Effector CD8-positive, alpha-beta T cell (primary cell): Measurements from ENCODE around the gene SORL1.
A peak's percentile ranks its signal among the peaks of the same experiment; 100 is the strongest.
"Not testable (repeated sequence)": the region's sequence is repeated elsewhere in the genome, so short reads cannot be mapped to it uniquely, and the experiment has no call there.

Source experiments
- DNase-seq: peaks from one replicate; lab custom pipeline; 2025; lab: John Stamatoyannopoulos, UW

Gene SORL1

GRCh38 chr11:121478226-121478894, 26.2 kb downstream of the SORL1 start:
- no peak for DNase-seq

GRCh38 chr11:121478895-121479697, 27.0 kb downstream of the SORL1 start:
- no peak for DNase-seq

GRCh38 chr11:121479698-121480238, 27.7 kb downstream of the SORL1 start:
- no peak for DNase-seq

DNA sequence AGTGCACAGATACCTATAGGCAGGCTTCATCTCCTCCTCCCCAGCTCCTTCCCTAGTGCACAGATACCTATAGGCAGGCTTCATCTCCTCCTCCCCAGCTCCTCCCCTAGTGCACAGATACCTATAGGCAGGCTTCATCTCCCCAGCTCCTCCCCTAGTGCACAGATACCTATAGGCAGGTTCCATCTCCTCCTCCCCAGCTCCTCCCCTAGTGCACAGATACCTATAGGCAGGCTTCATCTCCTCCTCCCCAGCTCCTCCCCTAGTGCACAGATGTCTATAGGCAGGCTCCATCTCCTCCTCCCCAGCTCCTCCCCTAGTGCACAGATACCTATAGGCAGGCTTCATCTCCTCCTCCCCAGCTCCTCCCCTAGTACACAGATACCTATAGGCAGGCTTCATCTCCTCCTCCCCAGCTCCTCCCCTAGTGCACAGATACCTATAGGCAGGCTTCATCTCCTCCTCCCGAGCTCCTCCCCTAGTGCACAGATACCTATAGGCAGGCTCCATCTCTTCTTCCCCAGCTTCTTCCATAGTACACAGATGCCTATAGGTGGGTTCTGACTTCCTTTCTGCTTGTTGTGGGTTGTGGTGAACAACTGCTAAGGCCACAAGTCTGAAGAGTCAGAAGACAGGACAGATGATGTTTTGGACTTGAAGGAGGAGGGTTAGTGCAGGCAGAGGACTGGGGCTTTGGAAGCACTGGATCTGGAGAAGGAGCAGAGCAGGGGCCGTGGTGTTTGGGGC, 29.5 kb downstream of the SORL1 start:
- peak; percentile 22 for DNase-seq

GRCh38 chr11:121482231-121483129, 30.4 kb downstream of the SORL1 start:
- DNase-seq = peak; percentile 22

- no peak for DNase-seq
These were observed 31.8 kb downstream of the SORL1 start for GRCh38 chr11:121483805-121484480.

DNA sequence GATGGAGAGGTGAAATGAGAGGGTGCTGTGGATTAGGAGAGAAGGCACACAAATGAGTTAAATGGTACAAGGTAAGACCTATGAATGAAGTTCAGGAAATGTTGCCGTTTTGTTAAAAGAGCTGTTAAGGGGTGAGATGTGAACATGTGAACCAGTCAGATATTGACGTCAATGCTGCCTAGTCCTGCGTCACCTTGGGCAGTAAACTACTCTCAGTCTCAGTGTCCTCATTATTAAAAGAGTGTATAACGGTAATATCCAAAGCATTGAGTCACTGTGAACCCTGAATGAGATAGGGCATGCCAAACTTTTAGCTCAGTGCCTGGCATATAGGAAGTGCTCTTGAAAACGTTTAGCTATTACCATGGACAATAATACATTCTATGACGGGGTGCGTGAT, 33.1 kb downstream of the SORL1 start:
- DNase-seq = no peak

GRCh38 chr11:121486054-121486453, 33.9 kb downstream of the SORL1 start:
- DNase-seq = no peak

GRCh38 chr11:121487191-121487590, 35.1 kb downstream of the SORL1 start:
- no peak for DNase-seq

DNA sequence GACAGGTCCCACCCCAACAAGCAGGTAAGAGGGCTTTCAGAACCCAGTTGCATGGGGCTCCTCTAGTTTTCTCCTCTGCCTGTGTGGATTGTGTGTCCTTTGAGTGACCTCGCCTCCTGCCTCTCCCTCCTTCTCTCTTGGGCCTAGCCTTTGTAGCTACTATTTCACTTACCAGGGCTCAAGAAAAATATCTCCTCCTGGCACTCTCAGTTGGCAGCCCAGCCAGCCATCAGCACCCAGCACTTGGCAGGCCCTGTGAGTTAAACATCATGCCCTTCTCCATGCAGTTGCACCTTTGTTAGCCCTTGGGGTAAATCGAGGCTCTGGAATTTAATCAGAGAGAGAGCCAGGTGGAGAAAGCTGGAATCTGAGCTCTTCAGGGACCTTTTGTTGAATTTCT, 36.1 kb downstream of the SORL1 start:
- DNase-seq = no peak

DNA sequence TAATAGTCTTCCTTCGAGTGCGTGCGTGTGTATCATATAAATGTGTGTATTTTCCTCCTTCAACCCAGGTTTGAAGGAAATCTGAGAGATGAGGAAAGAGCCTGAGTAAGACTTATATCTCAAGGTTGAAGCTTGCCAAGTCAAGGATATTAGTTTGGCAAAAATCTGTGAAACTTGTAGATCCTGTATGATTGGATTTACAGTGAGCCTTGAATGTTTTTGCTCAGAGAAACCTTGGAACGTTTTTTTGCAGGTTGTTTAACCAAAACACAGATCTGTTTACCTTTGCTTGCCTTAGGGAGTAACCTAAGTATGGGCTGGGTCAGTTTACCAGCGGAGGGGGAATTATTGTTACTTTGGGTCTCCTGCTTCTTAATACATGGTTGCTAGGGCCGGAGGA, 36.5 kb downstream of the SORL1 start:
- no peak for DNase-seq

- DNase-seq = no peak
These were observed 37.7 kb downstream of the SORL1 start for GRCh38 chr11:121489823-121490222.

- DNase-seq = no peak
These were observed 42.4 kb downstream of the SORL1 start for GRCh38 chr11:121494355-121495099.

GRCh38 chr11:121497176-121497998, 45.3 kb downstream of the SORL1 start:
- DNase-seq = no peak

DNA sequence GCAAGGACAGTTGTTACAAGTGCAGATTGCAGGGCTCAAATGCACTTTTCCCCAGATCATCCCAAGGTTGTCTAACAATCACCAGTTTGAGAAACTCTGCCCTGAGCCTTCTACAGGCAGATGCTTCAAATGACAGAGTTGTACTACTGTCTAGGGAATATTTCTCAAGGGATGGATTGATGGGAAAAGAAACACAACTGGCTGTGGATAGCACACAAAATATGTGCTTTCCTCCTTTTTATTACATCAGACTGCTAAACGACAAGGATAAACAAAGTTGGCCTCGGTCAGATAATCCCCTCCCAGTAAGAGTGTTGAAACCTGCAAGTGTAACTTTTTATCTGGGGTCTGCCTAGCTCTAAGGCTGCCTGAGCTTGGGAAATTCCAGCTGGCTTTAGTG, 47.3 kb downstream of the SORL1 start:
- no peak for DNase-seq

GRCh38 chr11:121500275-121500674, 48.2 kb downstream of the SORL1 start:
- DNase-seq = no peak

GRCh38 chr11:121500717-121501116, 48.6 kb downstream of the SORL1 start:
- no peak for DNase-seq

GRCh38 chr11:121503051-121503450, 50.9 kb downstream of the SORL1 start:
- no peak for DNase-seq

DNA sequence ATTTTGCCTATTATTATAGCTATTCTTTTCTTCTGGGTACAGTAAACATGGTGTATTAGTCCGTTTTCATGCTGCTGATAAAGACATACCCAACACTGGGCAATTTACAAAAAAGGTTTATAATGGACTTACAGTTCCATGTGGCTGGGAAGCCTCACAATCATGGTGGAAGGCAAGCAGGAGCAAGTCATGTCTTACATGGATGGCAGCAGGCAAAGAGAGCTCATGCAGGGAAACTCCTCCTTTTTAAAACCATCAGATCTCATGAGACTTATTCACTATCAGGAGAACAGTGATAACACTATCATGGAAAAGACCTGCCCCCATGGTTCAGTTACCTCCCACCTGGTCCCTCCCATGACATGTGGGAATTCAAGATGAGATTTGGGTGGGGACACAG, 54.1 kb downstream of the SORL1 start:
- not testable (repeated sequence) for DNase-seq
